ENCODE data around the gene SLC25A14.
A peak's percentile ranks its signal among the peaks of the same experiment; 100 is the strongest.
"Not testable (repeated sequence)": the region's sequence is repeated elsewhere in the genome, so short reads cannot be mapped to it uniquely, and the experiment has no call there.

Gene SLC25A14

GRCh38 chrX:130321550-130321949 lies 18.2 kb upstream of the SLC25A14 start:
- Histone ChIP-seq H3K4me1 (ENCODE audit: control insufficient read depth, insufficient read depth, low read length) (no peaks in the 10 kb centered on the region), H3K9ac (ENCODE audit: low read length) (no peak overlapping the region), H3K36me3 (ENCODE audit: control insufficient read depth, insufficient read depth, low read length, severe bottlenecking) (no peaks in the 10 kb centered on the region), H3K9me3 (ENCODE audit: control insufficient read depth, low read length) (peaks cover 15% of the 10 kb centered on the region), H3K27me3 (replicated peaks; ENCODE audit: control insufficient read depth, insufficient read depth, low read length) (peaks cover 16% of the 10 kb centered on the region), H3K4me3 (ENCODE audit: low read length) (no peak overlapping the region)
- DNase-seq (ENCODE audit: low read depth) = no peak

GRCh38 chrX:130330146-130330545 lies 9.6 kb upstream of the SLC25A14 start:
- Histone ChIP-seq H3K9ac (ENCODE audit: low read length) (no peak overlapping the region), H3K4me3 (ENCODE audit: low read length) (no peak overlapping the region), H3K27me3 (replicated peaks; ENCODE audit: control insufficient read depth, insufficient read depth, low read length) (peaks cover 2% of the 10 kb centered on the region), H3K9me3 (ENCODE audit: control insufficient read depth, low read length) (no peaks in the 10 kb centered on the region), H3K4me1 (ENCODE audit: control insufficient read depth, insufficient read depth, low read length) (no peaks in the 10 kb centered on the region), H3K36me3 (ENCODE audit: control insufficient read depth, insufficient read depth, low read length, severe bottlenecking) (no peaks in the 10 kb centered on the region)
- DNase-seq (ENCODE audit: low read depth) = no peak

- no peaks in the 10 kb centered on the region for H3K4me1 ChIP-seq (ENCODE audit: control insufficient read depth, insufficient read depth, low read length)
- H3K27me3 ChIP-seq (replicated peaks; ENCODE audit: control insufficient read depth, insufficient read depth, low read length) = peaks cover 2% of the 10 kb centered on the region
- DNase-seq (ENCODE audit: low read depth) = peak; percentile 54
- no peak overlapping the region for H3K9ac ChIP-seq (ENCODE audit: low read length)
- H3K9me3 ChIP-seq (ENCODE audit: control insufficient read depth, low read length) = no peaks in the 10 kb centered on the region
- no peak overlapping the region for H3K4me3 ChIP-seq (ENCODE audit: low read length)
- H3K36me3 ChIP-seq (ENCODE audit: control insufficient read depth, insufficient read depth, low read length, severe bottlenecking) = no peaks in the 10 kb centered on the region
These were observed 9.0 kb upstream of the SLC25A14 start for GRCh38 chrX:130330706-130331105.

GRCh38 chrX:130336531-130336930 lies 3.2 kb upstream of the SLC25A14 start:
- Histone ChIP-seq H3K36me3 (ENCODE audit: control insufficient read depth, insufficient read depth, low read length, severe bottlenecking) (no peaks in the 10 kb centered on the region), H3K9me3 (ENCODE audit: control insufficient read depth, low read length) (no peaks in the 10 kb centered on the region), H3K27me3 (replicated peaks; ENCODE audit: control insufficient read depth, insufficient read depth, low read length) (peaks cover 3% of the 10 kb centered on the region), H3K4me1 (ENCODE audit: control insufficient read depth, insufficient read depth, low read length) (no peaks in the 10 kb centered on the region), H3K4me3 (ENCODE audit: low read length) (no peak overlapping the region), H3K9ac (ENCODE audit: low read length) (no peak overlapping the region)
- no peak for DNase-seq (ENCODE audit: low read depth)

GRCh38 chrX:130338869-130339268 lies 850 bp upstream of the SLC25A14 start:
- DNase-seq (ENCODE audit: low read depth); H3K4me1 ChIP-seq (ENCODE audit: control insufficient read depth, insufficient read depth, low read length); H3K27me3 ChIP-seq (replicated peaks; ENCODE audit: control insufficient read depth, insufficient read depth, low read length); H3K36me3 ChIP-seq (ENCODE audit: control insufficient read depth, insufficient read depth, low read length, severe bottlenecking); H3K9ac ChIP-seq (ENCODE audit: low read length); H3K9me3 ChIP-seq (ENCODE audit: control insufficient read depth, low read length): not testable (repeated sequence)
- peak overlapping the region; percentile 89 for H3K4me3 ChIP-seq (ENCODE audit: low read length)

- H3K36me3 ChIP-seq (ENCODE audit: control insufficient read depth, insufficient read depth, low read length, severe bottlenecking) = no peaks in the 10 kb centered on the region
- no peaks in the 10 kb centered on the region for H3K9me3 ChIP-seq (ENCODE audit: control insufficient read depth, low read length)
- H3K4me1 ChIP-seq (ENCODE audit: control insufficient read depth, insufficient read depth, low read length) = no peaks in the 10 kb centered on the region
- DNase-seq (ENCODE audit: low read depth) = no peak
- peaks cover 3% of the 10 kb centered on the region for H3K27me3 ChIP-seq (replicated peaks; ENCODE audit: control insufficient read depth, insufficient read depth, low read length)
- peak overlapping the region; percentile 89 for H3K4me3 ChIP-seq (ENCODE audit: low read length)
- peak overlapping the region; percentile 82 for H3K9ac ChIP-seq (ENCODE audit: low read length)
These were observed 552 bp downstream of the SLC25A14 start for GRCh38 chrX:130340271-130340670.

- DNase-seq (ENCODE audit: low read depth) = no peak
- Histone ChIP-seq H3K9ac (ENCODE audit: low read length) (no peak overlapping the region), H3K27me3 (replicated peaks; ENCODE audit: control insufficient read depth, insufficient read depth, low read length) (peaks cover 5% of the 10 kb centered on the region), H3K4me1 (ENCODE audit: control insufficient read depth, insufficient read depth, low read length) (no peaks in the 10 kb centered on the region), H3K4me3 (ENCODE audit: low read length) (no peak overlapping the region), H3K36me3 (ENCODE audit: control insufficient read depth, insufficient read depth, low read length, severe bottlenecking) (no peaks in the 10 kb centered on the region), H3K9me3 (ENCODE audit: control insufficient read depth, low read length) (no peaks in the 10 kb centered on the region)
These were observed 3.7 kb downstream of the SLC25A14 start for GRCh38 chrX:130343411-130343810.

- no peak overlapping the region for H3K4me3 ChIP-seq (ENCODE audit: low read length)
- H3K9ac ChIP-seq (ENCODE audit: low read length) = no peak overlapping the region
- H3K4me1 ChIP-seq (ENCODE audit: control insufficient read depth, insufficient read depth, low read length) = no peaks in the 10 kb centered on the region
- peaks cover 12% of the 10 kb centered on the region for H3K27me3 ChIP-seq (replicated peaks; ENCODE audit: control insufficient read depth, insufficient read depth, low read length)
- H3K36me3 ChIP-seq (ENCODE audit: control insufficient read depth, insufficient read depth, low read length, severe bottlenecking) = peaks cover 10% of the 10 kb centered on the region
- H3K9me3 ChIP-seq (ENCODE audit: control insufficient read depth, low read length) = no peaks in the 10 kb centered on the region
- DNase-seq (ENCODE audit: low read depth) = no peak
These were observed 7.6 kb downstream of the SLC25A14 start for GRCh38 chrX:130347321-130347720.

GRCh38 chrX:130351567-130351966 lies 11.8 kb downstream of the SLC25A14 start:
- peaks cover 10% of the 10 kb centered on the region for H3K36me3 ChIP-seq (ENCODE audit: control insufficient read depth, insufficient read depth, low read length, severe bottlenecking)
- H3K4me3 ChIP-seq (ENCODE audit: low read length) = no peak overlapping the region
- no peaks in the 10 kb centered on the region for H3K4me1 ChIP-seq (ENCODE audit: control insufficient read depth, insufficient read depth, low read length)
- DNase-seq (ENCODE audit: low read depth) = no peak
- H3K9ac ChIP-seq (ENCODE audit: low read length) = no peak overlapping the region
- no peaks in the 10 kb centered on the region for H3K9me3 ChIP-seq (ENCODE audit: control insufficient read depth, low read length)
- H3K27me3 ChIP-seq (replicated peaks; ENCODE audit: control insufficient read depth, insufficient read depth, low read length) = peaks cover 9% of the 10 kb centered on the region

- not testable (repeated sequence) for H3K9ac ChIP-seq (ENCODE audit: low read length); H3K27me3 ChIP-seq (replicated peaks; ENCODE audit: control insufficient read depth, insufficient read depth, low read length); H3K4me1 ChIP-seq (ENCODE audit: control insufficient read depth, insufficient read depth, low read length); DNase-seq (ENCODE audit: low read depth); H3K36me3 ChIP-seq (ENCODE audit: control insufficient read depth, insufficient read depth, low read length, severe bottlenecking); H3K4me3 ChIP-seq (ENCODE audit: low read length); H3K9me3 ChIP-seq (ENCODE audit: control insufficient read depth, low read length)
These were observed 12.3 kb downstream of the SLC25A14 start for GRCh38 chrX:130352050-130352449.

GRCh38 chrX:130376077-130376476 lies 36.4 kb downstream of the SLC25A14 start:
- H3K9me3 ChIP-seq (ENCODE audit: control insufficient read depth, low read length) = no peaks in the 10 kb centered on the region
- H3K9ac ChIP-seq (ENCODE audit: low read length) = no peak overlapping the region
- peaks cover 9% of the 10 kb centered on the region for H3K27me3 ChIP-seq (replicated peaks; ENCODE audit: control insufficient read depth, insufficient read depth, low read length)
- DNase-seq (ENCODE audit: low read depth) = no peak
- peaks cover 2% of the 10 kb centered on the region for H3K36me3 ChIP-seq (ENCODE audit: control insufficient read depth, insufficient read depth, low read length, severe bottlenecking)
- H3K4me3 ChIP-seq (ENCODE audit: low read length) = no peak overlapping the region
- no peaks in the 10 kb centered on the region for H3K4me1 ChIP-seq (ENCODE audit: control insufficient read depth, insufficient read depth, low read length)

- Histone ChIP-seq H3K9ac (ENCODE audit: low read length) (no peak overlapping the region), H3K27me3 (replicated peaks; ENCODE audit: control insufficient read depth, insufficient read depth, low read length) (peaks cover 12% of the 10 kb centered on the region), H3K36me3 (ENCODE audit: control insufficient read depth, insufficient read depth, low read length, severe bottlenecking) (no peaks in the 10 kb centered on the region), H3K4me3 (ENCODE audit: low read length) (no peak overlapping the region), H3K9me3 (ENCODE audit: control insufficient read depth, low read length) (no peaks in the 10 kb centered on the region), H3K4me1 (ENCODE audit: control insufficient read depth, insufficient read depth, low read length) (no peaks in the 10 kb centered on the region)
- no peak for DNase-seq (ENCODE audit: low read depth)
These were observed 38.4 kb downstream of the SLC25A14 start for GRCh38 chrX:130378024-130378669.
